HUES64 (cell line): Measurements from ENCODE around the gene DHRS3.
"Not testable (repeated sequence)": the region's sequence is repeated elsewhere in the genome, so short reads cannot be mapped to it uniquely, and the experiment has no call there.

Source experiments
- H3K27ac ChIP-seq: 2 replicates; pipeline ENCODE4 v1.7.0; 2013; ENCODE audit warnings: low read depth, low read length, inconsistent platforms
- H3K27me3 ChIP-seq: 2 replicates; pipeline ENCODE4 v1.6.1; 2013; ENCODE audit warnings: mild to moderate bottlenecking, low read length; ENCODE audit not compliant: insufficient read depth
- H3K36me3 ChIP-seq: 2 replicates; pipeline ENCODE4 v1.6.1; 2013; ENCODE audit warnings: mild to moderate bottlenecking, low read length; ENCODE audit not compliant: insufficient read depth
- H3K4me1 ChIP-seq: 2 replicates; pipeline ENCODE4 v1.6.1; 2013; ENCODE audit warnings: mild to moderate bottlenecking, low read length, moderate library complexity; ENCODE audit not compliant: insufficient read depth
- H3K4me3 ChIP-seq: 2 replicates; pipeline ENCODE4 v1.5.1; 2013; ENCODE audit warnings: mild to moderate bottlenecking, low read length, moderate library complexity
- H3K9ac ChIP-seq: 2 replicates; pipeline ENCODE4 v1.6.1; 2013; ENCODE audit warnings: mild to moderate bottlenecking, low read depth, low read length
- H3K9me3 ChIP-seq: 2 replicates; pipeline ENCODE4 v1.6.1; 2013; ENCODE audit warnings: low read depth, low read length; ENCODE audit not compliant: insufficient read depth
- whole genome bisulfite sequencing: fragments of 150-250, 120-280 bp; methylation state at CpG from one replicate; pipeline ENCODE4 v1.1.7; 2013; ENCODE audit warnings: missing lambda C conversion rate; 5-methylcytosine and 5-hydroxymethylcytosine counted together

DHRS3 gene

DNA sequence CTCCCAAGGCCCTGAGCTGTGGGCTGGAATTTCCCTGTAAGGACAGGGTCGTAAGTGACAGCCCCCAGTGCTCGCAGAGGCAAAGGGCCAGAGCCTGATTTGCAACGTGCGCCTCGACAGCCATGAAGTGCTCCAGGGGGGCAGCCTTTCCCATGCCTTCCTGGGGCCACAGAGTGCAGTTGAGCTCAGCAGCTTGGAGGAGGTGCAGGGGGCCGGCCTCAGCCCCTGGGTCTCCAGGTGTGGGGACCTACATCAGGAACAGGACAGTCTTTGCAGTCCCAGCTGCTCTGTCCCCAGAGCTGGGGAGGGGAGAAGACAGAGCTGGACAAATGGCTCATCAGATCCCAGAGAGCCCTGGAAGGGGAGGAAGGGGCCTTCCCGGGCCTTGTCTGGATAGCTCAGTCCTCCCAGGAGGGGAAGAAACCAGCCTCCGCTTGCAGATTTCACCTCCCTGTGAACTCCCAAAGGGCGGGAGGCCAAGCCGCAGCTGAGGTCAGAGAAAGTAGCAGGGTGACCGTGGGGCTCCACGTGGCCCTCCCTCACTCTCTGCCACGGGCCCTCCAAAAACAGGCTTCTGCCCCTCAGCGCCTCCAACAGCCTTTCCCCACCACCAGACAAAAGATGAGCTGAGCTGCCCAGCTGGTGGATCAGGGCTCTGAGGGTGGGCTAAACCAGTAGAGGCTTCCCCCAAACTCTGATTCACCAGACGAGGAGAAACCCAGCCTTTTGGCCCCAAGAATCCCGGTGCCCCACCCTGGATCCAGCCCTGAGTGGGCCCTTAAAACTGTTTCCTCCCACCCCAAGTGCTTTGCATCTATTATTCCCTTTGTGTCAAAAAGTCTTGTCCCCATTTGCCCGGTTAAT is 76.5 kb downstream of the DHRS3 start:
- Histone ChIP-seq H3K27me3 (no peaks in the 10 kb centered on the region), H3K27ac (no peak overlapping the region), H3K4me1 (peaks cover 14% of the 10 kb centered on the region)

DNA sequence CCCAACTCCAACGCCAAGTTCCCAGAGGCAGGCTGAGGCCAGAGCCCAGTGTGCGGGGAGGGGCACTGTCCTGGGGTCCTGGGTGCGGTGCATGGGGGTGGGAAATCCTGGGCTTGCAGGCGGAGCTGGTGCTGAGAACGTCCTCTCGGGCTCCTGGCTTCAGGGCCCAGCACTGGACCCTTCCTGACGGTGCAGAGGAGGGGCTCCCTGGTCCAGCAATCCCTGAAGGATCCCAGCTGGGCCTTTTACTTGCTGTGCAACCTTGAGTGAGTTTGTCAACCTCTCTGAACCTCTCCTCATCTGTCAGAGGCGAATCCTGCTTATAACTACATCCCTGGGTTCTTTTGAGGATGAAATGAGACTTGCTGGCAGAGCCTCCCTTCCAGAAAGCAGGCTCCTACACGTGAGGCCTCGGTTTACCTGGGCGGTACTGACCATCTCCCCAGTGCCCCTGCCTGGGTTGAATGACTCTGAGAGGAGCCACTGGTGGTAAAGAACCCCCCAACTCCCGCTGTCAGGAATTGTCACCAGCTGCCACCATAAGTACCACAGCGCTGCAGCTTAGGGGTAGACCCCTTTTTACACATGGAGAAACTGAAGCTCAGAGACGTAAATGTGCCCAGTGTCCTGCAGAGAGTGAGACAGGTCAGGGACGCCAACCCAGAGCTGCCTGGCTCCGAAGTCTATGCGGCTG is 77.3 kb downstream of the DHRS3 start:
- WGBS, result 57% methylated on average over 17 of the region's 17 CpGs
- Histone ChIP-seq H3K9me3 (peaks cover 7% of the 10 kb centered on the region; the same call in 1 of the 2 replicates), H3K4me3 (peak overlapping the region; percentile 42), H3K4me1 (peaks cover 14% of the 10 kb centered on the region), H3K27me3 (no peaks in the 10 kb centered on the region), H3K36me3 (no peaks in the 10 kb centered on the region), H3K27ac (no peak overlapping the region), H3K9ac (no peak overlapping the region)

More for the DNA sequence above, 76.5 kb downstream of the DHRS3 start:
- 63% methylated on average over 17 of the region's 17 CpGs for WGBS
- no peak overlapping the region for H3K9ac ChIP-seq
- H3K36me3 ChIP-seq, result no peaks in the 10 kb centered on the region
- H3K4me3 ChIP-seq, result no peak overlapping the region
- 0 out of 2 replicates have a peak, but pooled peaks cover under 1% of the 10 kb centered on the region for H3K9me3 ChIP-seq

GRCh38 chr1:12539705-12540579 is 78.1 kb downstream of the DHRS3 start:
- Histone ChIP-seq H3K4me1 (peaks cover 12% of the 10 kb centered on the region), H3K9ac (no peak overlapping the region), H3K27ac (no peak overlapping the region), H3K27me3 (no peaks in the 10 kb centered on the region), H3K9me3 (peaks cover 7% of the 10 kb centered on the region; the same call in 1 of the 2 replicates), H3K36me3 (no peaks in the 10 kb centered on the region), H3K4me3 (peak overlapping the region; percentile 42)
- 18% methylated on average over 34 of the region's 34 CpGs for WGBS

DNA sequence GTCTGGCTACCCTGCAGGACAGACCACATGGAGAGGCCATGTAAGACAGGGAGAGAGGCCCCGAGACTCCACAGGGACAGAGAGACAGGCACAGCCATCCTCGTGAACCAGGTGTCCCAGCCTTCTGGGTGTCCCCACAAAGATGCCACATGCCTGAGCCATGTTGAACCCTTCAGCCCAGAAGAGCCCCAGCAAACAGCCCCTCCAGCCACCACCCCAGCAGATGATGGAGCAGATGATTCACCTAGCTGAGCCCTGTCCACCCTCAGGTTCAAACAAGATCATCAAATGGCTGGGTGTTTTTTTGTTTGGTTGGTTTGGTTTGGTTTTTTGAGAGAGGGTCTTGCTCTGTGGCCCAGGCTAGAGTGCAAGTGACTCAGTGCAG is 78.7 kb downstream of the DHRS3 start:
- 96% methylated on average over 2 of the region's 2 CpGs for WGBS
- Histone ChIP-seq H3K27ac (no peak overlapping the region), H3K4me3 (no peak overlapping the region), H3K9ac (no peak overlapping the region), H3K4me1 (peaks cover 8% of the 10 kb centered on the region; the same call in 1 of the 2 replicates), H3K9me3 (peaks cover 7% of the 10 kb centered on the region; the same call in 1 of the 2 replicates), H3K27me3 (no peaks in the 10 kb centered on the region), H3K36me3 (no peaks in the 10 kb centered on the region)

DNA sequence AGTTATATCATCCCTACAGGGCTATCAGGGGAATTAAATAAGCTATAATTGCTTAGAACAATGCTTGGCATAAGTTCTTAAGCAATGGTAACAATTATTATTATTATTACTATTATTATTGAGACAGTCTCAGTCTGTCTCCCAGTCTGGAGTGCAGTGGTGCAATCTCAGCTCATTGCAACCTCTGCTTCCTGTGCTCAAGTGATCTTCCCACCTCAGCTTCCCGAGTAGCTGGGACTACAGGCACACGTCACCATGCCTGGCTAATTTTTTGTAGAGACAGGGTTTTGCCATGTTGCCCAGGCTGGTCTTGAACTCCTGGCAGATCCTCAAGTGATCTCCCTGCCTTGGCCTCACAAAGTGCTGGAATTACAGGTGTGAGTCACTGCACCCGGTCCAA is 79.5 kb downstream of the DHRS3 start:
- 92% methylated on average over 2 of the region's 3 CpGs for WGBS
- H3K9ac ChIP-seq, H3K27me3 ChIP-seq, H3K4me1 ChIP-seq, H3K36me3 ChIP-seq, H3K9me3 ChIP-seq, H3K27ac ChIP-seq, H3K4me3 ChIP-seq: not testable (repeated sequence)

DNA sequence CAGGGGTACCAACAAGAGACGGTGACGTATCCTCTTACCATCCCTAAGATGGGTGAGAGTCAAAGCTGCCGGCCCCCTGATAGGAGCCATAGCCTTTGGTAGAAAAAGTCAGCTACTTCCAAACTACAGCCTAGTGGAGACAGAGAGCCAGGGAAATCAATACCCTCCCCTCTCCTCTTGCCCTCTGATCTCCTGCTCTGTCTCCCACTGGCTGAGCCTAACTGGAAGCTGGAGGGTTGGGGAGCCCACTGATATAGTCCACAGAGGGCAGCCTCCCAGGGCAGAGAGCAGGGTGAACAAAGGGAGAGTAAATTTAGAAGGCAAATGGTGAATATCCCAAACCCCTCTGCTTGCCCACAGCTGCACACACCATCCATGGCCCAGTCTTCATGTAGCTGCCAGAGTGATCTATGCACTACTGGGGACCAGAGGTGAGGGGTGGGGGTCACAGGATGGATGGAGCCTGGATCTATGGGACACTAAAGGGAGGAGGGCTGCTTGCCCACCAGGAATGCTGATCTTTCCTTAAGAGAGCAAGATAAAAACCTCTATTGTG is 80.0 kb downstream of the DHRS3 start:
- H3K4me1 ChIP-seq, result peaks cover 8% of the 10 kb centered on the region; the same call in 1 of the 2 replicates

GRCh38 chr1:12537294-12537693 is 80.7 kb downstream of the DHRS3 start:
- 91% methylated on average over 4 of the region's 4 CpGs for WGBS
- Histone ChIP-seq H3K27me3 (no peaks in the 10 kb centered on the region), H3K4me1 (peaks cover 8% of the 10 kb centered on the region; the same call in 1 of the 2 replicates), H3K4me3 (no peak overlapping the region), H3K9ac (no peak overlapping the region), H3K27ac (no peak overlapping the region), H3K9me3 (peaks cover 7% of the 10 kb centered on the region; the same call in 1 of the 2 replicates), H3K36me3 (no peaks in the 10 kb centered on the region)

More for the DNA sequence above, 80.0 kb downstream of the DHRS3 start:
- no peak overlapping the region for H3K4me3 ChIP-seq
- H3K27ac ChIP-seq, result no peak overlapping the region
- H3K27me3 ChIP-seq, result no peaks in the 10 kb centered on the region
- H3K36me3 ChIP-seq, result no peaks in the 10 kb centered on the region
- H3K9ac ChIP-seq, result no peak overlapping the region
- peaks cover 7% of the 10 kb centered on the region; the same call in 1 of the 2 replicates for H3K9me3 ChIP-seq
- WGBS, result 89% methylated on average over 3 of the region's 3 CpGs

DNA sequence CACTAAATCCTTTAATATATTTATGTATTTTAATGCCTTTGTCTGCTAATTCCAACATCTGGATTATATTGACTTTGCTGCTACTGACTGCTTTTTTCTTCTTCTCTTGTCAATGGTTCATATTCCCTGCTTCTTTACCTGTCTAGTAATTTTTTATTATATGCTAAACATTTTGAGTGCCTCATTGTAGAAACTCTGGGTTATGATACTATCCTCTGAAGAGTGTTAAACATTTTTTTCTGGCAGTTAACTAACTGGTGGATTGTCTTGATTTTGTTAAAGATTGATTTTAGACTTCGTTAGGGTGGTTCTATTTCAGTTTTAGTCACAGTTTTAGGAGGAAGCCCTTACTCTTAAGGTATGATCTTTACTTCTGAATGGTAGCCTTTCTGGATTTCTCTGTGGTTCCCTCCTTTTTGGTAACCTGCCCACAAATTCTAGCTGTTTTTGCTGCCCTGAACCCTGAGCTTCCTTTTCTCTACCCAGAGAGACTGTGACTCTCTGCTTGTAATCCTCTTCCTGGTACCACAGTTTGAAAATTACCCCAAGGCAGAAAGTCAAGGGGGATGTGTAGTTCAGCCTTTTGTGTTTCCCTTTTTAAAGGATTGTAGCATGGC is 81.9 kb downstream of the DHRS3 start:
- Histone ChIP-seq H3K4me3 (no peak overlapping the region), H3K9me3 (peaks cover 7% of the 10 kb centered on the region; the same call in 1 of the 2 replicates), H3K27me3 (no peaks in the 10 kb centered on the region), H3K9ac (no peak overlapping the region), H3K27ac (no peak overlapping the region), H3K4me1 (peaks cover 2% of the 10 kb centered on the region; the same call in 1 of the 2 replicates), H3K36me3 (no peaks in the 10 kb centered on the region)
- WGBS, result 89% methylated on average over 1 of the region's 1 CpG

DNA sequence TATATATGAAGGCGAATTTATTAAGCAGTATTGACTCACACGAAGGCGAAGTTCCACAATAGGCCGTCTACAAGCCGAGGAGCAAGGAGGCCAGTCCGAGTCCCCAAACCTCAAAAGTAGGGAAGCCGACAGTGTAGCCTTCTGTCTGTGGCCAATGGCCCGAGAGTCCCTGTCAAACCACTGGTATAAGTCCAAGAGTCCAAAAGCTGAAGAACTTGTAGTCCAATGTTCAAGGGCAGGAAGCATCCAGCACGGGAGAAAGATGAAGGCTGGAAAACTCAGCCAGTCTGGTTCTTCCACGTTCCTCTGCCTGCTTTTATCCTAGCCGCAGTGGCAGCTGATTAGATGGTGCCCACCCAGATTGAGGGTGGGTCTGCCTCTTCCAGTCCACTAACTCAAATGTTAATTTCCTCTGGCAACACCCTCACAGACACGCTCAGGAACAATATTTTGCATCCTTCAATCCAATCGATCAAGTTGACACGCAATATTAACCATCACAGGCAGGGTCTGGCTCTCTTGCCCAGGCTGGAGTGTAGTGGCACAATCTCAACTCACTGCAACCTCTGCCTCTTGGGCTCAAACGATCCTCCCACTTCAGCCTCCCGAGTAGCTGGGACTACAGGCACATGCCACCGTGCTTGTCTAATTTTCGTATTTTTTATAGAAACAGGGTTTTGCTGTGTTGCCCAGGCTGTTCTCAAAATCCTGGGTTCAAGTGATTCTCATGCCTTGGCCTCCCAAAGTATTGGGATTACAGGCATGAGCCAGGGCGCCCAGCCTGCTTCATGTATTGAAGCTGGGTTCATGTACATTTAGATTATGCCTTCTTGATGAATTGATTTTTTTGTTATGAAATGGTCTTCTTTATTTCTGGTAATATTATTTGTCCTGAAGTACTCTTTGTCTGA is 85.3 kb downstream of the DHRS3 start:
- Histone ChIP-seq H3K27ac (no peak overlapping the region), H3K27me3 (no peaks in the 10 kb centered on the region), H3K9ac (no peak overlapping the region), H3K9me3 (peaks cover 7% of the 10 kb centered on the region; the same call in 1 of the 2 replicates), H3K36me3 (no peaks in the 10 kb centered on the region), H3K4me3 (no peak overlapping the region), H3K4me1 (peaks cover 4% of the 10 kb centered on the region; the same call in 1 of the 2 replicates)
- whole genome bisulfite sequencing, result 92% methylated on average over 19 of the region's 19 CpGs
